Panc1 (cell line): ENCODE data around the gene CLMP.

Experiments used
- CTCF ChIP-seq: fragments of 450-650 bp; IDR thresholded peaks from 2 replicates; pipeline ENCODE4 v1.5.1; 2017; ENCODE audit warnings: mild to moderate bottlenecking
- POLR2AphosphoS5 ChIP-seq: IDR thresholded peaks from 2 replicates; pipeline ENCODE4 v1.6.1; 2012; ENCODE audit warnings: mild to moderate bottlenecking, low read depth, low read length, moderate library complexity
- REST ChIP-seq, 2 experiments: IDR thresholded peaks; 2 replicates each; pipeline ENCODE4 v1.6.1; 2011 to 2012; ENCODE audit warnings: low read depth in 2 of 2, control low read depth in 1 of 2, low read length in 1 of 2, mild to moderate bottlenecking in 1 of 2, moderate library complexity in 1 of 2; ENCODE audit not compliant: insufficient read depth in 1 of 2
- SIN3A ChIP-seq: IDR thresholded peaks from 2 replicates; pipeline ENCODE4 v1.6.1; 2012; ENCODE audit warnings: low read depth, mild to moderate bottlenecking, low read length, moderate library complexity, borderline replicate concordance; ENCODE audit not compliant: insufficient read depth

- TF ChIP-seq CTCF: no peak
- TF ChIP-seq POLR2AphosphoS5: no peak
- no peak for TF ChIP-seq REST (IDR thresholded peaks at IDR 0.05; ENCODE audit: insufficient read depth in 1 of 2, low read depth in 2 of 2, low read length in 1 of 2)
- no peak for TF ChIP-seq SIN3A
These were observed 11.5 kb downstream of the CLMP start for GRCh38 chr11:123183391-123184099.
